GM19238 (cell line): ENCODE results near the gene HMGXB4.

Experiments used
- DNase-seq: peaks from one replicate; pipeline ENCODE4 v3.0.0; 2011; ENCODE audit warnings: low spot score; ENCODE audit not compliant: insufficient read length

The HMGXB4 gene

DNA sequence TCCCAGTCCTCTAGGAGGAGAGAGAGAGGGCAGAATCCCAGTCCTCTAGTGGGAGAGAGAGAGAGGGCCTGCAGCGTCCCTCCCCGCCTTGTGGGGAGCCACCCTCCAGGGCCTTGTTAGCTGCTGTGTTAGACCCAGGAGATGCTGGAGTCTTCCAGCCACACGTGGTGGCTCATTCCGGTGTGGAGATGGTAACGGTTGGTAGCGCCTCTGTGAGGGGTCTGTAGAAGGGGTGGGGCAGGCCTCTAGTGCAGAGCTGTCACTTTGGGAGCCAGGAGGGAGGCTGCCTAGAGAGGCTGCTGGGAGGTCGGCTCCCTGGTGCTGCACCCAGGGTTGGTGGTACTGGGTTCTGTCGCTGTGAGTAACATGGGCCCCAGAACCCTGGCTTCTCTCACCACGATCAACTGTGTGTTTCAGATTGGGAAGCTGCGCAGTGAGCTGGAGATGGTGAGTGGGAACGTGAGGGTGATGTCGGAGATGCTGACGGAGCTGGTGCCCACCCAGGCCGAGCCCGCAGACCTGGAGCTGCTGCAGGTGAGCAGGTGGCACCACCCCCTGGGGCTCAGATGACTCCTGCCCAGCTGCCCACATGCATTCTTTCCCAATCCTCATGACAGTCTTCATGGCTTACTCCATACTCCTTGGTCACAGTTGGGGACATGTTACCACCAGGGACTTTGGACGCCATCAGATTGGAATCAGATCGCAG lies 69.7 kb downstream of the HMGXB4 start:
- DNase-seq: no peak

GRCh38 chr22:35327690-35328471 lies 70.6 kb downstream of the HMGXB4 start:
- no peak for DNase-seq

GRCh38 chr22:35328472-35328885 lies 71.2 kb downstream of the HMGXB4 start:
- no peak for DNase-seq

DNA sequence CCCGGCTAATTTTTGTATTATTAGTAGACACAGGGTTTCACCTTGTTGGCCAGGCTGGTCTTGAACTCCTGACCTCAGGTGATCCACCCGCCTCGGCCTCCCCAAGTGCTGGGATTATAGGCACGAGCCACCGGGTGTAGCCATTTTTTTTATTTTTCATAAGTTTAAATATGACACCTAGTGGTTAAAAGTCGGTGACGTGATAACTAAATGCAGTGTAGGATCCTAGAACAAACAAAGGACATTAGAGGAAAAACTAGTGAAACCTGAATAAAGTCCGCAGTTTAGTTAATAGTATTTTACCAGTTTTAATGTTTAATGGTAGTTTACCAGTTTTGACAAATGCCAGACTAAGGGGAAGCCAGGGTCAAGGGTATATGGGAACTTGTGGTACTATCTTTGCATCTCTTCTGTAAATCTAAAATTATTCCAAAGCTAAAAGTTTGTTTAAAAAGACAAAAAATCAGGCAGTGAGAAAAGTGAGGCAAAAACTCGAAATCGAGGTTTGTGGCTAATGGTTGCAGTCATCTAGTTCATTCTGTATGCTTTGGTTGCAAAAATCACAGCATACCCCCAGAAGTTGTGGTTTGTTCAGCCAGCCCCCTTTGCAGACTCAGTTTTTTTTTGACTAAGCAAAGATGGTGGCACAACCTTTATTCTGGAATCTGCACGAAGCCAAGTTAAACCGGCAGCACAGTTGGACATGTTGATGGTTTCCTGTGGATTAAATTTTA lies 72.0 kb downstream of the HMGXB4 start:
- no peak for DNase-seq

DNA sequence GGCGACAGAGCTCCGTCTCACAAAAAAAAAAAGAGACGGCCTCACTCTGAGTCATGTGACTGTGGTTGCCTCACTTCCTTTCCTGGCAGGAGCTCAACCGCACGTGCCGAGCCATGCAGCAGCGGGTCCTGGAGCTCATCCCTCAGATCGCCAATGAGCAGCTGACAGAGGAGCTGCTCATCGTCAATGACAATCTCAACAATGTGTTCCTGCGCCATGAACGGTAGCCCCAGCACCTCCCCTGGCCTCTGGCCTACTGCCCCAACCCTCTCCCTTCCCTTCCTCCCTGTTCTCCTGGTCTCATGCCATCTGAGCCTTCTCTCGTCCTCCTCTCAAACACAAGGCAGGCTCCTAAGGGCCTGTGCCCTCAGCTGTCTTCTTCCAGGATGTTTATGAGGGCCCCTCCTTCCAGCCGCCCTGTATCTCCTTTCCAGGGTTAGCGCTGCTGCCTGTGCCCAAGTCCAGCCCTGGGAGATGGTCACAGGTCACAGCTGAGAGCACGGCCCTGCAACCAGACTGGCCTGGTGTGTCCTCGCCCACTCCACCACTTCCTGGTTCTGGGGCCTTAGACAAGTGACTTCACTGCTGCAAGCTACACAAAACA lies 73.1 kb downstream of the HMGXB4 start:
- no peak for DNase-seq

GRCh38 chr22:35332278-35332677 lies 75.0 kb downstream of the HMGXB4 start:
- no peak for DNase-seq

GRCh38 chr22:35333220-35333619 lies 75.9 kb downstream of the HMGXB4 start:
- DNase-seq: no peak

DNA sequence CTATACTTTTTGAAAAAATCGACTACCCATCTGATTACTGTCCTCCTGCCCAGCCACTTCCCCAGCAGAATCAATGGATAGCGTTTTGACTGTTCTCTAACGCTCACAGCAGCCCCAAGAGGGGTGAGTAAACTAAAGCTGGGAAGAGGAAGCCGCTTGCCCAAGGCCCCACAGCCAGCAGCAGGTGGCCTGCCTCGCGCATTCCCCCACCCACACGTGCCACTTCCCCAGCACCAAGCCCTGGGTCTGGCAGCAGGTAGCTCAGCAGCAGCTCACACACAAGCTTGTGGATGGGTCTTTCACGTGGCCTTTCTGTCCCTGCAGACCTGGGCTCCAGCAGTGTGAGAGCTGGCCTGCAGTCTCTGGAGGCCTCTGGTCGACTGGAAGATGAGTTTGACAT lies 76.7 kb downstream of the HMGXB4 start:
- no peak for DNase-seq

- DNase-seq: no peak
Measured at GRCh38 chr22:35335468-35335867, 78.2 kb downstream of the HMGXB4 start.

GRCh38 chr22:35335936-35336781 lies 78.9 kb downstream of the HMGXB4 start:
- no peak for DNase-seq

GRCh38 chr22:35337932-35338331 lies 80.6 kb downstream of the HMGXB4 start:
- no peak for DNase-seq

GRCh38 chr22:35341090-35341874 lies 84.0 kb downstream of the HMGXB4 start:
- no peak for DNase-seq

DNA sequence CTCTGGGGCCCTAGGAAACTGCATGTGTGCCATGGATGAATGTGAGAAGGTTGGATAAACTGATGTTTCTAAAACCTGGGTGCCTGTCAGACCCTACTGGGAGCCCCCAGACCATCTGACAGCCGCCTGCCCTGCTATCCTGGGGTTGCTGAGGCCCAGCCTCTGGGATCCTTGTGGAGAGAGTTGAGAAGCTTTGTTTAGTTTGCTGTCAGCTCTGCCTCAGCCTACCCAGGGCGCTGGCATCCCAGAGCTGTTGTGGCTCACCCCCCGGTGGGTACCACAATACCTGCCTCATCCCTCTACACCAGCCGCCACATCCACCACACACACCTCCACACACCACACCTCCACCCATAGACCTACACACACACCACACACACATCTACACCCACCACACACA lies 85.1 kb downstream of the HMGXB4 start:
- no peak for DNase-seq

- DNase-seq: no peak
Measured at GRCh38 chr22:35343664-35344550, 86.6 kb downstream of the HMGXB4 start.

DNA sequence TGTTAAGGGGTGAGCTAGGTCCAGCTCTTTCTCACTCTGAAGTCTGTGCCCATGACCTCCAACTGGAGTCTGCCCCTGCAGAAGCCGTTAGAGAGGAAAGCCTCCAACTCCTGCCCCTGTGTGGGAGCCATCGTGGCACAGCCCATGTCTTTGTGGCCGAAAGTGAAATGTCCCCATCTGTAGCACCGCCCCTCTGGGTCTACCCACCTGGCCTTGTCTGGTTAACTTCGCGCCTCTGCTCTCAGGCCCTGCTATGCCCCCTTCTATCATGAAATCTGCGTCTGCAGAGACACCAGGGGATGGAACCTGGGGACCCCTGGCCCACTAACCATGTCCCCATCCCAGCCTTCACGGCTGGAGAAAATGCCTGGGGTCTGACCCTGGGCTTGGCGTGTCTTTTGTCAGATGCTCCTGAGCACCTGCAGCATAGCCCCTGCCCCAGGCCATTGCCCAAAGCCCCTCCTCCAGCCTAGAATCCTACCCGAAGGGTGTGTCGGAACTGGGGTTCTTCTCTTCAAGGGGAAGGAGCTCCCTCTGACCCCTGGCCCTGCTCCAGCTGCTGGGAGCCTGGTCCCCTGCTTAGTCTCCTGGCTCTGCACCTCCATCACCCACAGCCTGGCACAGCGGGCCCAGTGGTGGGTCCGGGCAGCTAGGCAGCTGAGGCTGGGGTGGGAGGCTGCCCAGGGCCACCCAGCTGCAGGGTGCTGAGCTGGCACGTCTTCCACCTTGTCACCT lies 87.8 kb downstream of the HMGXB4 start:
- DNase-seq: no peak
